ENCODE results near the gene SH3TC1.
A peak's percentile ranks its signal among the peaks of the same experiment; 100 is the strongest.

Gene SH3TC1

DNA sequence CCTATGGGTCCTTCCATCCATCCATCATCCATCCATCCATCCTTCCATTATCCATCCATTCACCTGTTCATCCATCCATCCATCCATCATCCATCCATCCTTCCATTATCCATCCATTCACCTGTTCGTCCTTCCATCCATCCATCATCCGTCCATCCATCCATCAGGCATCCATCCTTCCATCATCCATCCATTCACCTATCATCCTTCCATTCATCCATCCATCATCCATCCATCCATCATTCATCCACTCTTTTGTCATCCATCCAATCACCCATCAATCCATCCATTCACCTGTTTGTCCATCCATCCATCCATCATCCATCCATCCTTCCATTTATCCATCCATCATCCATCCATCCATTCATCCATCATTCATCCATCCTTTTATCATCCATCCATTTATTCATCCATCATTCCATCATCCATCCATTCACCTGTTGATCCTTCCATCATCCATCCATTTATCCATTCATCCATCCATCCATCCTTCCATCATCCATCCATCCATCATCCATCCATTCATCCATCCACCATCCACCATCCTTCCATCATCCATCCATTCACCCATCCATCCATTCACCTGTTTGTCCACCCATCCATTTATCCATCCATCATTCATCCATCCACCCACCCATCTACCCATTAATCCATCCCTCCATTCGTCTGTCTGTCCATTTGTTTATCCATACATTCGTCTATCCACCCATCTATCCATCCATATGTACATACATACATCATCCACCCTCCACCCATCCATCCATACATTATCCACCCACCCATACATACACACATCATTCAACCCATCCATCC, 34.8 kb downstream of the SH3TC1 start:
- DNase-seq = no peak

DNA sequence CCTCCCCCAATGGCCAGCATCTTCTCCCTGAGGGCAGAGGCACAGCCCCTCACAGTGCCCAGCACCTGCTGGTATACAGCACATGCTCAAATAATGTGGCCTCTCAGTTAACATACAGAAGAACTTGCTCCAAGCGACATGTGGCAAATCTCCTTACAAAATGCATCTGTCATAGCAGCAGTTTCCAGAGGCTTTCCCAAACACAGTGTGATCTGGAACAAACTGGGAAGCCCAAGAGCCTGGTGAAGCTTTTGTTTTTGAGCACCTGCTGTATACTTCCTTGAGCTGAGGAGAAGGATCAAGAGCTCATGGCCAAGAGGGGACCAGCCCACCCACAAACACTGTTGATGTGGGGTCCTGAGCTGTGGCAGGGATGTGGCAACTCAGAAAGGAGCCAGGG, 35.6 kb downstream of the SH3TC1 start:
- DNase-seq = no peak

DNA sequence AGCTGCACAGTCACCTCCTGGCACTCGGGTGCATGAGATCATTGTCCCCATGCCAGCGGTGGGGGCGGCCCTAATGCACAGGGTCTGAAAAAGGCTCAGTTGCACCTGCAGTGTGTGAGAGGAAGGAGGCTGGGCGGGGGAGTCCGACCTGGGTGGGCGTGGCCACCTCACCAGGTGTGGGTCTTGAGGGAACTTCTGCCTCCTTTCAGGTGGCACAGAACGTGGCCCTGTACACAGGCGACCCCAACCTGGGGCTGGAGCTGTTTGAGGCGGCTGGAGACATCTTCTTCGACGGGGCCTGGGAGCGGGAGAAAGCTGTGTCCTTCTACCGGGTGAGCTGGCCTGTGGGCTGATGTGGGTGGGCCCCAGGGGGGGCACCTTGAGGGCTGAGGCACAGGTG, 36.1 kb downstream of the SH3TC1 start:
- no peak for DNase-seq

DNA sequence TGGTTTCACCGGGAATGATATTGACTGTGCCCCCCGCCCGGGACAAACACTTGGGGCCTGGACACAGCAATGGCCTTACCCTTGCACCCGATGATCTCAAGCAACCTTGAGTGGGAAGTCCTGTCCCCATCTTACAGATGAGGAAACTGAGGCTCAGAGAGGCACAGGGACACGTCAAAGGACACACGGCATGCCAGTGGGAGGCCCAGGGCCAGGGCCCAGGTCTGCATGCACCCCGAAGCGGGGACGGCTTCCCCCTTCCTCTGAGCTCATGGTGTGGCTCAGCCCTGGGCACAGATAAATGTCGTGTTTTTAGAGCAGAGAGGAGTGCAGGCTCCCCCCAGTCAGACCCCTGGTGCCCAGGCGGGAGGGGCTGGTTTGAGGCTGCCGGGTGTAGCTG, 36.6 kb downstream of the SH3TC1 start:
- no peak for DNase-seq

DNA sequence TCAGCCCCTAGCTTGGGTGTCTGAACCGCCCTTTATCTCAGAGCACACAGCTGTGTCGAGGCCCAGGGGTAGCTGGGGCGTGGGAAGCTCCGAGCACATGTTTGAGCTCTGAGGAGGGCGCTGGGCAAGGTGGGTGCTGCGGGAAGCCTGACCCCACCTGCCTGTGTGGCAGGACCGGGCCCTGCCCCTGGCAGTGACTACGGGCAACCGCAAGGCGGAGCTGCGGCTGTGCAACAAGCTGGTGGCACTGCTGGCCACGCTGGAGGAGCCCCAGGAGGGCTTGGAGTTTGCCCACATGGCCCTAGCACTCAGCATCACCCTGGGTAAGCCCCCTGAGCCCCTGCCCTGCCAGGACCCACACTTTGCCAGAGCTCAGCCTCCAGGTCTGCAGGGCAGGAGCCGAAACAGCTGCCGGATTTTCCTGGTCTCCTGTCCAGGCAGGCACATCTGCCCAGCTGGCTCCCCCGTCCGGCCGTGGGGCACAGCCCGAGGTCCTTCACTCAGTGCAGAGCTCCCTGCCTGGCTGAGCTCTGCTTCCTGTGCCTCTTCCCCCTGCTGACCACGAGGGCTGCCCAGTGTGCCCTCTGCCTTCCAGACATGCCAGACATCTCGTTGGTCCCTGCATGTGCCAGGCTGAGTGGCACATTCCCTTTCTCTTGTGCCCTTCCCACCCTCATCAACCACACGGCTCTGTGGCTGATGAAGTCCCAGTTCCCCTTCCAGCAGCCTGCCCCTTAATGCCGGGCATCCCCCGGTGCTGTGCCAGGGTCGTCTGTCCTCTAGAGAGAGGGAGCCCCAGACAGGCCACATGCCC, 37.2 kb downstream of the SH3TC1 start:
- no peak for DNase-seq

DNA sequence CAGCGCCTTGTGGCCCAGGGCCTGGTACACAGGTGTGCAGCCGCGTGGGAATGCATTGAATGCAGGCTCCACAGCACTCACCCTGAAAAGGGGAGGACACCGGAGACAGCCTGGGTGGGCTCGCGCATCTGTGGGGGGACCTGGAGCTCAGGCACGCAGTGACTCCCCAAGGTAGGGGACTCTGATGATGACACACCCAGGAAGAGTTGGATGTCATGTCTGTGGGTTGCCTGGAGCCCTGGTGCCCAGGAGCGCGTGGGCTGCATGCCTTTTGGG, 37.8 kb downstream of the SH3TC1 start:
- no peak for DNase-seq

DNA sequence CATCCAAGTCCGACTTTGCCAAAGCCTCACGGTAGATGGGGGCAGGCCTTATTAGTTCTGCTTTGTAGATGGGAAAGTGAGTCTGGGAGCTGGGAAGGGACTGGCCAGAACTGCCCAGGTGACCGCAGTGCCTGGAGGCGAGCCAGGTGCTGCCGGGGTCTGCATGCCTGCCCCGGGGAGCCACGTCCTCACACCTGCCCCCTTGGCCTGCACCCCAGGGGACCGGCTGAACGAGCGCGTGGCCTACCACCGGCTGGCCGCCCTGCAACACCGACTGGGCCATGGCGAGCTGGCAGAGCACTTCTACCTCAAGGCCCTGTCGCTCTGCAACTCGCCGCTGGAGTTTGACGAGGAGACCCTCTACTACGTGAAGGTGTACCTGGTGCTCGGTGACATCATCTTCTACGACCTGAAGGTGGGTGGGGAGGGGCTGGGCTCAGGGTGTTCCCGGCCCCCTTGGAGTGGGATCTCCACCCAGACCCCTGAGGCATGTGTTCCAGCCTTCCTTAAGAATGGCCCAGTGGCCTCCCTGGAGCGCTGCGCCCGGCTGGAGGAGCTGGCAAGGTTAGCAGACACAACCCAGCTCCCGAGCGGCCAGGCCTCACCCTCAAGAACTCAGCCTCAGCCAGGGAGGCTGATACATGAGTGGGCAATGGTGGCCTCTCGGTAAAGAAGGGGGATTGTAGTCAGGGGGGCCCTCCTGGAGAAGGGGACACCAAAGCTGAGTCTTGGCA, 38.3 kb downstream of the SH3TC1 start:
- no peak for DNase-seq

DNA sequence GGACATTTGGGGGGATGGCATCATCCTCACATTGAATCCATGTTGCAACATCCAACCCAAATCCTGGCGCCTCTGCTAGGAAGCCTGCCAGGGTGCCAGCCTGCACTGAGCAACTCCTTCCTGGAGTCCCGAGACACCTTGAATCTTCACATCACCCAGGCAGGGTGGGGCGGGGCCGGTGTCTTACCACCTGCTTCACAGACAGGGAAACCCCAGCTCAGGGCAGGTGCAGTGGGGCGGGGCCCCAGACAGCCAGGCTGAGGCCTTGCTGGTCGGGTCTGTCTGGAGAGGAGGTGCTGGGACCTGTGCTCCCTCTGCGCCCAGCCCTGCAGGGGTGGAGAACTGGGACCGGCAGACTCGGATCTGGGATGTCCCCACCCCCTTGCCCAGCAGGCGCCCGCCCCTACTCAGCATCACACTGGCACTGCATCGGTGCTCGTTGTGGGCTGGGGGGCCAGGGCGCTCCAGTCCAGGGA, 39.0 kb downstream of the SH3TC1 start:
- no peak for DNase-seq

DNA sequence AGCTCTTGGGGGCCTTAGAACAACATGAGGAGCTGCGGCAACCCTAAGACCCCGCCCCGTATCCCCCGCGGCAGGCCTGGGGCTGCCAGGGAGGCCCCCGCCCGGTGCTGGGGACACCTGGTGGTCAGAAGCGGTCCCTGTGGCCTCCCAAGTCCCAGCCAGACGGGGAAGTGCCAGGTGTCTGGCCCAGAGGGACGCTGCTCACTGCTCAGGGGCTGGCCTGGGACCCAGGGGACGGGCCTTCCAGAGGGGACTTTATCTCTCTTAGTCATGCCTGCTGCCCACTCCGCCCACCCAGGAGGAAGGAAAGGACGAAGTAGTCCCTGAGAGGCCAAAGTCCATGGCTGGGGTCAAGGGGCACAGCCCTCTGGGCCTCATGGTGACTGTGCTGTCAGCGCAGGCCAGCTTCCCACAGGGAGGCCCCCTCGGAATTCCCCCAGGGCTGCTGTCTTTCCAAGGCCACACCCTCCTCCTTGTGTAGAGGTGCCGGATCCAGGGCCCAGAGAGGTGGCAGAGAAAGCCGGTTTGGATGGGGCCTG, 39.5 kb downstream of the SH3TC1 start:
- DNase-seq = no peak

DNA sequence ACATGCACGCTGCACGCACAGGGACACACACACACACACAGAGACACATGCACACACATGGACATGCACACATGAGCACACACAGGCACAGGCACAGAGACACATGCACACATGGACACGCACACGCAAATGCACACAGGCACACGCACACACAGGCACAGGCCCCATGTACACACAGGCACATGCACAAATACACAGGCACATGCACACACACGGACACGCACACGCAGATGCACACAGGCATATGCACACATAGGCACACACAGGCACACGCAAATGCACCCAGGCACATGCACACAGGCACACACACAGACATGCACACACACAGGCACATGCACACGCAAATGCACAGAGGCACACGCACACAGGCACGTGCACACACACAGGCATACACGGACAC, 40.1 kb downstream of the SH3TC1 start:
- no peak for DNase-seq

DNA sequence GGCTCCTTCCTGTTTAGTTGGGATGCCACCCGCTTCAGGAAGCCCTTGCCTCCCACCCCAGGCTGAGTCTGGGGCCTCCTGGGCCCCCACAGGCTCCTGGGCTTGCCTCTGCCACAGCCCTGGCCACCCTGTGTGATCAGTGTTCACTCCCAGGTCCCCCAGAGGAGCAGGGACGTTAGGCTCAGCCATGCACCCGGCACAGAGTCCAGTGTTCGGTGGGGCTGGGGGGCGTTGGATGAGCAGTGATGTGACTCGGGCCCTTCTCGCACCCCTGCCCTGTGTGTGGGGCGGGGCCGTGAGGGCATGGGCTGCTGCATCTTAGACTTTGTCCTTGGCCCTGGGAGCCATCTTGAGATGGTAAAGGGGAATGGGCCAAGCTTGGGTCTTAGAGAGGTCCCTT, 40.6 kb downstream of the SH3TC1 start:
- no peak for DNase-seq

DNA sequence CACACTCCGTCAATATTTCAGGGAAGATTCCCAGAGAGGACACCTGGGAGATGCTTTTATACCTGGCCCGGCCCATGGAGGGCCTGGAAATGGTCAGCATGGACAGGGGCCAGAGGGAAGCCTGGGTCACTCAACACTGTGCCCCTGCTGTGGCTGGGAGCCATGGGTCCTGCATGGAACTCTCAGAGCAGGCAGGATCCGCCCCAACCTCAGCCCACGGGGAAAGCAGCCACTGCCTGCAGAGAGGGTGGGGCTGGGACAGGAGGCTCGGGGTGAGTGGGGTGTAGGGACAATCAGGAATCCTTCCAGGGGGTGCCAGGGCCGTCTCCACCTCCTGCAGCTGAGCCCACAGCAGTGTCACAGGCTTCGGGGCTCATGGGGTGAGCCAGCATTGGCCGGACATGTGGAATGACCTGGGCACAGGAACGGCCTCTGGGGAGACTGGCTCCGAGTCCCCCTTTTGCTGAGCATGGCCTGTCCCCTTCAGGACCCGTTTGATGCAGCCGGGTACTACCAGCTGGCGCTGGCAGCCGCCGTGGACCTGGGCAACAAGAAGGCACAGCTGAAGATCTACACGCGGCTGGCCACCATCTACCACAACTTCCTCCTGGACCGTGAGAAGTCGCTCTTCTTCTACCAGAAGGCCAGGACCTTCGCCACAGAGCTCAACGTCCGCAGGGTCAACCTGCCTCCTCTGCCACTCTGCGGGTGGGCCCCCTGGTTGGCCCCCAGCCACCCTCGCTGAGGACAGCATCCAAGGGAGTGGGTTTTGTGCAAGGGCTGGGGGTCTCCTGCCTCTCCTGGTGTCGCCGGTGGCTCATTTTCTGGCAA, 41.3 kb downstream of the SH3TC1 start:
- no peak for DNase-seq

DNA sequence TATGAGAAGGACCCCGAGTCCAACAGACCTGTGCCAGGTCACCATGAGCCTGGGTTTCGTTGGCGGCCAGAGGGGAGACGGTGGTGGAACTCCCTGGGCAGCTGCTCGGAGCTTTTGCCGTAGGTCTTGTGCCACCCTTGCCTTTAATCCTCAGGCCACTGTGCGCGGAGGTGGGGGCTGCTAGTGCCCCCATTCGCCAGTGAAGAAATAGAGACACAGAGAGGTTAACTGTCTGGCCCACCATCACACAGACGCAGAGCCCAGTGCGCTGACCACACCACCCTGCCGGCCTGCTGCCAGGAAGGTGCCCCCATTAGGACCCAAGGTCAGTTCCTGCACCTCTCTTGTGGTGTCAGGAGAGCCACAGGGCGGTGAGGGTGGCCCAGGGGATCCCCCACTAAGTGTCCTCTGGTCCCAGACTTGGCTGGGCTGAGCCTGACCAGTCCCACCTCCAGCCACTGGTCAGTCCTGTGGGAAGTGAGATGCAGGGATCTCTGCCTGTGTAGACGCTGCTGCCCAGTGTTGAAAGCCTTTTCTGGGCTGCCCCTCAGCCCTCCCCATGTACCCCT, 42.2 kb downstream of the SH3TC1 start:
- no peak for DNase-seq

DNA sequence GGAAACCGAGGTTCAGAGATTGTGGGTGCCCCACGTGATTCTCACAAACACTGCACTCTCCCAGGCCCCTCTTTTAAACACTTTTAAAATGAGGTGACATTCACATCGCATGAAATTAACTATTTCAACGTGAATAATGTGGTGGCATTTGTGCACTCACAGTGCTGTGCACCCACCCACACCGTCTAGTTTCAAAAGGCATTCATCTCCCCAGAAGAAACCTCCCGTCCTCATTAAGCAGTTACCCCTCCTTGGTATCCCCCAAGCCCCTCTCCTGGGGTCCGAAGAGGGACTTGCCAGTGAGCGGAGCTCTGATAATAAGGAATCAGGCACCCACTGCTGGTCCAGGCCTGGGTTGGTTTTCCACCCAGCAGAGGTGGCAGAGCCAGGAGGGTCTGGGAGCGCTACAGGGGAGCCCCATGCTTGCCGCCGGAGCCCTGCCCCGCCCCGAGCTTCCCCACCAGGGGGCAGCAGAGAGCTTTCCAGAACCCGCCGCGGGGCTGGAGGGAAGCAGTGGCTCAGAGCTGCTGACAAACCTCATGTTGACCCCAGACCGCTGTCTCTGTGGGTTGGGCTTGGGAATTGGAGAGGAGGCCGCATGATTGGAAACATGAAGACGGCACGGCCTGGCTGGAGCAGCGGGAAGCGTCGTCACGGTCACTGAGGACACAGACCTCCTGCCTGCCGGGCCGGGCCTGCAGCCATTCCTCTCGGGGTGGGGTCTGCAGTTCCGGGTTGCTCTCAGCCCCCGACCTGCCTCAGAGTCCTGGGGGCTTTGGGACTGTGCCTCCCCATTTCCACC, 43.0 kb downstream of the SH3TC1 start:
- peak; percentile 41 for DNase-seq

DNA sequence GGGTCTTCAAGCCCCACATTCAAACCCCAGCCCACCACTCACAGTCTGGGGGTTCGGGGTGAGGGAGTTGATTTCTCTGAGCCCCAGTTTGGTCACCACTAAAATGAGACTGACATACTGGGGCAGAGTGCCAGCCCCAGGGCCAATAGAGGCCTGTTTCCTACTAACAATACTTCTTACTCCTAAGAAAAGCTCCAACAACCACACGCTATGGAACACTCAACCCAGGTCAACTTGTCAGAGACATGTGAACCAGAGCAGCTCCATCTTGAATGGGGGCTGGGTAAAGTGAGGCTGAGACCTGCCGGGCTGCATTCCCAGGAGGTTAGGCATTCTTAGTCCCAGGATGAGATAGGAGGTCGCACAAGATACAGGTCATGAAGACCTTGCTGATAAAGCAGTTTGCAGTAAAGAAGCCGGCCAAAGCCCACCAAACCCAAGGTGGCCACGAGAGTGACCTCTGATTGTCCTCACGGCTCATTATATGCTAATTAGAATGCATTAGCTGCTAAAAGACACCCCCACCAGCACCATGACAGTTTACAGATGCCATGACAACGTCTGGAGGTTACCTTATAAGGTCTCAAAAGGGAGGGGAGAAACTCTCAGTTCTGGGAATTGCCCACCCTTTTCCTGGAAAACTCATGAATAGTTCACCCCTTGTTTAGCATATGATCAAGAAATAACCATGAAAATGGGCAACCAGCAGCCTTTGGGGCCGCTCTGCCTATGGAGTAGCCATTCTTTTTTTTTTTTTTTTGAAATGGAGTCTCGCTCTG, 43.9 kb downstream of the SH3TC1 start:
- no peak for DNase-seq

DNA sequence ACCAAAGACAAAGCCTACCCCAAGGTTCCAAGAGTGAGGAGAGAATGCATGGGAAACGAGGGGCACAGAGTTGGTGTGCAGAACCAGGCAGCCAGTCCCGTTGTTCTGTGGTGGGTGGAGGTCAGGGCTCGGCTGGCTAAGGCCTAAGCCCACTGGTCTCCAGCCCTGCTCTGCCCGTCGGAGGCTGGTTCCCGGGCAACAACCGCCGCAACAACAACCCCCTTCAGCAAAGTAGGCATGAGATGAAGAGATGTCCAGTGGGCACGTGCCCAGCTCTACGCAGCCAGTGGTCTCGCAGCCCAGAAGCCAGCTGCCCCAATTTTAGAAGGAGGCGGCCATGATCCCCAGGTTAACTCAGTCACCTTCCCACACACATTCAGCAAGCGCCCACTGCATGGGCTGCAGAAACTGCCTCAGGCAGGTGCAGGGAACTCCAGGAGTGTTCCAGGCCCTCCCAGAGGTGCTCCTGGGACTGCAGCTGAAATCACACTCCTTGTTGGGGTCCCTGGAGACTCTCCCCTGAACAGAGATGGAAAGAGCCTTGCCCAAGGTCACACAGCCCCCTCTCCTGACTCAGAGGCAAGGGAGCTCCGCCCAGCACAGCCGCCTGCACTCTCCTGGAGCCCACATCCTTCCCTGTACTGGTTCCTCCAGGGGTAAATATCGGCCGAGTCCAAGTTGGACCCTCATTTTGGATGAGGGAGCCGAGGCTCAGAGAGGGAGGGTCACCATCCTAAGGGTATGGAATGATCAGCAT, 45.1 kb downstream of the SH3TC1 start:
- DNase-seq = no peak

DNA sequence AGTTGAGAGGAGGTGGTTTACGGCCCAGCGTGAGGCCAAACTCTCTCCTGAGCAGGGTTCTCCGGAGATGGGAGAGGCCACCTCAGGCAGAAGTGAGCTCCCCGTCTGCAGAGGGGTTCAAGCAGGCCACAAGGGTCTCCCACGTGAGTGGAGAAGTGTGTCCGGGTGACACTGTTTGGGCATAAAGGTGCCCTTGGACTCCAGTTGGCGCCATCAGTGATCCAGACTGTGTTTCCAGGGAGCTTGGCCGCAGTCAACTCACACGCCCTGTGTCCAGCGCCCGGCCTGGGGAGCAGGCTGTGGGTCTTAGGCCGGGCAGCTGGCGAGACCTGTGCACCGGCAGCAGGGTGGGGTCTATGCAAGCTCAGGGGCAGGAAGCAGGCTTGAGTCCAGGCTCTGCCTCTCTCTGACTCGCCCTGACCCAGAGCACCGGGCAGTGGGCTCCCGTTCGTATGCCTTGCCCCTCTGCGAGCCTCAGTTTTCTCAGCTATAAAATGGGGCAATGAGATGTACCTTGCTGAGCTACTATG, 45.9 kb downstream of the SH3TC1 start:
- DNase-seq = no peak

DNA sequence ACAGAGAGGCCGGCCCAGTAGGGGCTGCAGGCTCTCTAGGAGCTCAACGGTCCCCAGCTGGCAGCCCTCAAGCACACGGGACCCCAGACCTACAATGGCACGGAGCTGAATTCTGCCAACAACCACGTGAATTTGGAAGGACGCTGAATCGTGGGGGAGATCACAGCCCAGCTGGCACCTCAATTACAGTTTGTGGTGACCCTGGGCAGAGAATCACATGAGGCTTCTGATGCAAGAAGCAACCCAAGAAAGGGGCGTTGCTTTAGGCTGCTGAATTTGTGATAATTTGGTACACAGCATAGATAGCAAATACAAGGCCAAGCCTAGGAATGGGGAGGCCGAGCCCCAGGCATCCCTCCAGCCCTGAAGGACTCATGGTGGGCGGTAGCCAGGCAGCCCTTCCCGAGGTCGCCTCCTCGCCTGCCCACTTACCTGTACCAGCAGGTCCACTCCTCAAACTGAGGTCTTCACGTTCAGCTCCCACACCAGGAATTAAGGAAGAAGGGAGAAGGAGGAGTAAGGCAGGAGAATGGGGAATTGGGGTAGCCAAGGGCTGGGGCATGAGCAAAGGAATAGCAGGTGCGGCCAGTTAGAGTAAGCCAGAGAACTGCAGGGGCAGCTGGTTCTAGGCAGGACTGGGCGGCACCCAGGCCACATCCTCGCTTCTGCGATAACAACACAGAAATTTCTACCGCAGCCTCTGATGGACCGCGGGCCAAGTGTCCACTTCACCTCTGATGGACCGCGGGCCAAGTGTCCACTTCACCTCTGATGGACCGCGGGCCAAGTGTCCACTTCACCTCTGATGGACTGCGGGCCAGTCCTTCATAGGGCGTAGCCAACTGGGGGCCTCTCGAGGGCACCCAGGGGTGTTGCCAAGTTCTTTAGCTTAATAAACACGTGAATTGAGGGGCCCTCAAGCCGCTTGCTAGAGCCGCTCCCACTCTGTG, 47.1 kb downstream of the SH3TC1 start:
- no peak for DNase-seq
